Measurements from ENCODE around the gene DHX58.

Gene DHX58

GRCh38 chr17:42133461-42134041 lies 21.0 kb upstream of the DHX58 start:
- DNase-seq (ENCODE audit: low read depth), result peak; percentile 81
- TF ChIP-seq CTCF (IDR thresholded peaks at IDR 0.05; ENCODE audit: insufficient read depth, low read depth, low read length, missing control alignments), result no peak
- H3K4me3 ChIP-seq (ENCODE audit: low read depth, low read length), result no peak overlapping the region

- no peak for DNase-seq (ENCODE audit: low read depth)
- TF ChIP-seq CTCF (IDR thresholded peaks at IDR 0.05; ENCODE audit: insufficient read depth, low read depth, low read length, missing control alignments), result no peak
- H3K4me3 ChIP-seq (ENCODE audit: low read depth, low read length), result no peak overlapping the region
Measured at GRCh38 chr17:42132941-42133340, 20.4 kb upstream of the DHX58 start.

DNA sequence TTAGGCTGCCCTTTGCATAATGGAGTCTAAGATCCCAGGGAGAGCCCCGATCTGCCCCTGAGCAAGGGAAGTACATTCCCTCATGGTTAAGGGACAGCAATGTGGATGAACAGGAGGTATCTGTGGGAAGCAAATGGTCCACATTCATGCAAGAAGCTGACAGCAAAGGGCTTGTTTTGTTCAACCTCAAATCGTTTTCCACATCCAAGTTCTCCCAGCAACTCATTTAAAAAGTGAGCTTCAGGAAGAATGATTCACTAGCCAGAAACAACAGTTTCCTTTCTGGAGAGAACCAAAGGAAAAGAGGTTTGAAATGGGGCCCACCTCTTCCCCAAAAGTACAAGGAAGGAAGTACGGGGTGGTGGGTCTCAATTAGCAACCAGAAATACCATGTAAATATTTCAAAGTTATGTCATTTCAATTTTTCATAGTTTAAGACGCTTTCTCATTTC lies 19.5 kb upstream of the DHX58 start:
- TF ChIP-seq CTCF (IDR thresholded peaks at IDR 0.05; ENCODE audit: insufficient read depth, low read depth, low read length, missing control alignments), result no peak
- no peak overlapping the region for H3K4me3 ChIP-seq (ENCODE audit: low read depth, low read length)
- DNase-seq (ENCODE audit: low read depth), result no peak

- no peak overlapping the region for H3K4me3 ChIP-seq (ENCODE audit: low read depth, low read length)
- no peak for DNase-seq (ENCODE audit: low read depth)
- TF ChIP-seq CTCF (IDR thresholded peaks at IDR 0.05; ENCODE audit: insufficient read depth, low read depth, low read length, missing control alignments), result no peak
Measured at GRCh38 chr17:42131232-42131631, 18.7 kb upstream of the DHX58 start.

- TF ChIP-seq CTCF (IDR thresholded peaks at IDR 0.05; ENCODE audit: insufficient read depth, low read depth, low read length, missing control alignments), result peak; percentile 8
- DNase-seq (ENCODE audit: low read depth), result no peak
- H3K4me3 ChIP-seq (ENCODE audit: low read depth, low read length), result no peak overlapping the region
Measured at GRCh38 chr17:42130310-42130936, 17.9 kb upstream of the DHX58 start.

- DNase-seq (ENCODE audit: low read depth), result no peak
- TF ChIP-seq CTCF (IDR thresholded peaks at IDR 0.05; ENCODE audit: insufficient read depth, low read depth, low read length, missing control alignments), result no peak
- H3K4me3 ChIP-seq (ENCODE audit: low read depth, low read length), result no peak overlapping the region
Measured at GRCh38 chr17:42129109-42129837, 16.8 kb upstream of the DHX58 start.

Data from GM12865 (cell line).